ENCODE results near the gene ERC2.

The ERC2 gene

GRCh38 chr3:55650011-55650410 is 818.3 kb downstream of the ERC2 start:
- TF ChIP-seq USF1 (IDR thresholded peaks at IDR 0.05) (no peak), REST (IDR thresholded peaks at IDR 0.05; ENCODE audit: low read depth) (no peak), CEBPB (IDR thresholded peaks at IDR 0.05) (no peak), TCF12 (IDR thresholded peaks at IDR 0.05; ENCODE audit: low read depth) (no peak), MAX (IDR thresholded peaks at IDR 0.05) (no peak), EGR1 (IDR thresholded peaks at IDR 0.05) (no peak), RAD21 (IDR thresholded peaks at IDR 0.05; ENCODE audit: low read depth) (no peak), TAF1 (IDR thresholded peaks at IDR 0.05; ENCODE audit: low read depth) (no peak), YY1 (IDR thresholded peaks at IDR 0.05; ENCODE audit: low read depth) (no peak), ZBTB7A (IDR thresholded peaks at IDR 0.05; ENCODE audit: low read depth) (no peak), NFIC (IDR thresholded peaks at IDR 0.05) (no peak), CREB1 (IDR thresholded peaks at IDR 0.05; ENCODE audit: low read depth) (no peak), EP300 (IDR thresholded peaks at IDR 0.05; ENCODE audit: borderline replicate concordance) (no peak), TEAD4 (IDR thresholded peaks at IDR 0.05) (no peak), FOXM1 (IDR thresholded peaks at IDR 0.05; ENCODE audit: borderline replicate concordance, low read depth) (no peak)

- TF ChIP-seq TCF12 (IDR thresholded peaks at IDR 0.05; ENCODE audit: low read depth): no peak
- no peak for TF ChIP-seq ZBTB7A (IDR thresholded peaks at IDR 0.05; ENCODE audit: low read depth)
- no peak for TF ChIP-seq NFIC (IDR thresholded peaks at IDR 0.05)
- TF ChIP-seq YY1 (IDR thresholded peaks at IDR 0.05; ENCODE audit: low read depth): no peak
- no peak for TF ChIP-seq TEAD4 (IDR thresholded peaks at IDR 0.05)
- TF ChIP-seq RAD21 (IDR thresholded peaks at IDR 0.05; ENCODE audit: low read depth): no peak
- no peak for TF ChIP-seq TAF1 (IDR thresholded peaks at IDR 0.05; ENCODE audit: low read depth)
- no peak for TF ChIP-seq USF1 (IDR thresholded peaks at IDR 0.05)
- TF ChIP-seq REST (IDR thresholded peaks at IDR 0.05; ENCODE audit: low read depth): no peak
- TF ChIP-seq EP300 (IDR thresholded peaks at IDR 0.05; ENCODE audit: borderline replicate concordance): no peak
- no peak for TF ChIP-seq CEBPB (IDR thresholded peaks at IDR 0.05)
- no peak for TF ChIP-seq CREB1 (IDR thresholded peaks at IDR 0.05; ENCODE audit: low read depth)
- no peak for TF ChIP-seq FOXM1 (IDR thresholded peaks at IDR 0.05; ENCODE audit: borderline replicate concordance, low read depth)
- no peak for TF ChIP-seq EGR1 (IDR thresholded peaks at IDR 0.05)
Observed at GRCh38 chr3:55649554-55649953, 818.7 kb downstream of the ERC2 start.

- TF ChIP-seq ZBTB7A (IDR thresholded peaks at IDR 0.05; ENCODE audit: low read depth): no peak
- TF ChIP-seq TAF1 (IDR thresholded peaks at IDR 0.05; ENCODE audit: low read depth): no peak
- TF ChIP-seq CEBPB (IDR thresholded peaks at IDR 0.05): no peak
- no peak for TF ChIP-seq USF1 (IDR thresholded peaks at IDR 0.05)
- TF ChIP-seq TCF12 (IDR thresholded peaks at IDR 0.05; ENCODE audit: low read depth): no peak
- TF ChIP-seq NFIC (IDR thresholded peaks at IDR 0.05): no peak
- TF ChIP-seq YY1 (IDR thresholded peaks at IDR 0.05; ENCODE audit: low read depth): no peak
- no peak for TF ChIP-seq MAX (IDR thresholded peaks at IDR 0.05)
- TF ChIP-seq TEAD4 (IDR thresholded peaks at IDR 0.05): no peak
- TF ChIP-seq EP300 (IDR thresholded peaks at IDR 0.05; ENCODE audit: borderline replicate concordance): no peak
Observed at GRCh38 chr3:55648591-55649318, 819.5 kb downstream of the ERC2 start.

- TF ChIP-seq ZBTB7A (IDR thresholded peaks at IDR 0.05; ENCODE audit: low read depth) (no peak), TCF12 (IDR thresholded peaks at IDR 0.05; ENCODE audit: low read depth) (no peak), NFIC (IDR thresholded peaks at IDR 0.05) (no peak), EP300 (IDR thresholded peaks at IDR 0.05; ENCODE audit: borderline replicate concordance) (no peak), REST (IDR thresholded peaks at IDR 0.05; ENCODE audit: low read depth) (no peak), TAF1 (IDR thresholded peaks at IDR 0.05; ENCODE audit: low read depth) (no peak)
Observed at GRCh38 chr3:55647670-55648069, 820.6 kb downstream of the ERC2 start.

Measured in Ishikawa (cell line).